H9 (cell line): ENCODE results near the gene PLK2. TPM values are rescaled to one million over a fixed set of nuclear protein-coding genes. Genes with fewer than 3 reads are reported as not detected.

Source experiments
- DNase-seq: peaks from one replicate; pipeline ENCODE4 v3.0.0-alpha.2; 2017
- H2AFZ ChIP-seq: one replicate; pipeline ENCODE4 v1.6.1; 2013; ENCODE audit warnings: mild to moderate bottlenecking, low read length, control low read depth, moderate library complexity
- H2AK5ac ChIP-seq: 2 replicates; pipeline ENCODE4 v1.6.1; 2013; ENCODE audit warnings: low read length, control low read depth, mixed read lengths; ENCODE audit not compliant: insufficient read length
- H2BK120ac ChIP-seq: one replicate; pipeline ENCODE4 v1.6.1; 2013; ENCODE audit warnings: low read depth, mild to moderate bottlenecking, low read length, control low read depth, inconsistent platforms; ENCODE audit not compliant: poor library complexity, severe bottlenecking
- H2BK12ac ChIP-seq: 2 replicates; pipeline ENCODE4 v1.6.1; 2013; ENCODE audit warnings: low read length, control low read depth, mixed read lengths, low read depth; ENCODE audit not compliant: insufficient read length
- H2BK15ac ChIP-seq: 2 replicates; pipeline ENCODE4 v1.6.1; 2013; ENCODE audit warnings: low read depth, low read length, control low read depth
- H2BK20ac ChIP-seq: one replicate; pipeline ENCODE4 v1.6.1; 2013; ENCODE audit warnings: low read depth, mild to moderate bottlenecking, low read length, control low read depth, inconsistent platforms; ENCODE audit not compliant: poor library complexity, severe bottlenecking
- H2BK5ac ChIP-seq: 2 replicates; pipeline ENCODE4 v1.6.1; 2013; ENCODE audit warnings: low read length, control low read depth, mixed read lengths; ENCODE audit not compliant: insufficient read length
- H3K14ac ChIP-seq: 2 replicates; pipeline ENCODE4 v1.6.1; 2013; ENCODE audit warnings: low read length, control low read depth; ENCODE audit not compliant: insufficient read depth
- H3K18ac ChIP-seq: 2 replicates; pipeline ENCODE4 v1.6.1; 2013; ENCODE audit warnings: low read depth, mild to moderate bottlenecking, mixed read lengths, low read length, control low read depth; ENCODE audit not compliant: insufficient read length
- H3K23ac ChIP-seq: 2 replicates; pipeline ENCODE4 v1.6.1; 2013; ENCODE audit warnings: low read length, control low read depth, mixed read lengths, low read depth; ENCODE audit not compliant: insufficient read length
- H3K23me2 ChIP-seq: 2 replicates; pipeline ENCODE4 v1.6.1; 2013; ENCODE audit warnings: low read depth, mild to moderate bottlenecking, mixed read lengths, low read length, control low read depth; ENCODE audit not compliant: insufficient read length, poor library complexity, severe bottlenecking
- H3K27ac ChIP-seq: 2 replicates; pipeline ENCODE4 v1.5.1; 2013; ENCODE audit warnings: low read length, control low read depth, mixed read lengths, low read depth; ENCODE audit not compliant: insufficient read length
- H3K27me3 ChIP-seq: 2 replicates; pipeline ENCODE4 v1.6.1; 2013; ENCODE audit warnings: low read length, control low read depth, inconsistent platforms; ENCODE audit not compliant: insufficient read depth
- H3K4ac ChIP-seq: 2 replicates; pipeline ENCODE4 v1.6.1; 2013; ENCODE audit warnings: low read depth, mild to moderate bottlenecking, control low read depth, inconsistent platforms, low read length, moderate library complexity
- H3K4me1 ChIP-seq: 2 replicates; pipeline ENCODE4 v1.6.1; 2013; ENCODE audit warnings: low read length, control low read depth, inconsistent platforms; ENCODE audit not compliant: insufficient read depth
- H3K4me2 ChIP-seq: 2 replicates; pipeline ENCODE4 v1.6.1; 2013; ENCODE audit warnings: low read length, control low read depth, mixed read lengths; ENCODE audit not compliant: insufficient read length, insufficient read depth
- H3K56ac ChIP-seq: 2 replicates; pipeline ENCODE4 v1.6.1; 2013; ENCODE audit warnings: low read depth, mild to moderate bottlenecking, mixed read lengths, low read length, control low read depth; ENCODE audit not compliant: insufficient read length
- H3K79me1 ChIP-seq: 2 replicates; pipeline ENCODE4 v1.6.1; 2013; ENCODE audit warnings: low read depth, mild to moderate bottlenecking, moderate library complexity, low read length, control low read depth, inconsistent platforms; ENCODE audit not compliant: insufficient read depth, poor library complexity, severe bottlenecking
- H3K79me2 ChIP-seq: 2 replicates; pipeline ENCODE4 v1.6.1; 2013; ENCODE audit warnings: low read length, control low read depth, inconsistent platforms; ENCODE audit not compliant: insufficient read depth
- H3K9ac ChIP-seq: 2 replicates; pipeline ENCODE4 v1.6.1; 2013; ENCODE audit warnings: low read length, control low read depth, mixed read lengths; ENCODE audit not compliant: insufficient read length; ENCODE audit errors: extremely low read depth
- H3K9me3 ChIP-seq: one replicate; pipeline ENCODE4 v1.6.1; 2013; ENCODE audit warnings: low read depth, low read length, inconsistent platforms; ENCODE audit not compliant: control insufficient read depth
- H3T11ph ChIP-seq: one replicate; pipeline ENCODE4 v1.6.1; 2013; ENCODE audit warnings: mild to moderate bottlenecking, low read length, control low read depth, inconsistent platforms
- H4K20me1 ChIP-seq: one replicate; pipeline ENCODE4 v1.6.1; 2013; ENCODE audit not compliant: control insufficient read depth, insufficient read length, insufficient read depth
- H4K5ac ChIP-seq: 2 replicates; pipeline ENCODE4 v1.6.1; 2013; ENCODE audit warnings: low read depth, mild to moderate bottlenecking, mixed read lengths, low read length, control low read depth; ENCODE audit not compliant: insufficient read length
- H4K8ac ChIP-seq: replicated peaks from 2 replicates; pipeline ENCODE4 v1.6.1; 2013; ENCODE audit warnings: low read length, control low read depth, mixed read lengths, low read depth; ENCODE audit not compliant: insufficient read length
- H4K91ac ChIP-seq: 2 replicates; pipeline ENCODE4 v1.6.1; 2013; ENCODE audit warnings: low read depth, mild to moderate bottlenecking, moderate library complexity, mixed read lengths, low read length, control low read depth; ENCODE audit not compliant: insufficient read length
- H3K27ac Mint-ChIP-seq, 3 experiments: 2 replicates in 2 of 3; 3 replicates in 1 of 3; pipeline ENCODE4 v1.8.0; 2020 to 2021; ENCODE audit warnings: mixed read lengths in 3 of 3, mild to moderate bottlenecking in 1 of 3, moderate library complexity in 1 of 3
- H3K27me3 Mint-ChIP-seq: 2 replicates; pipeline ENCODE4 v1.8.0; 2021; ENCODE audit warnings: low read depth, mild to moderate bottlenecking, moderate library complexity, mixed read lengths
- H3K36me3 Mint-ChIP-seq, 3 experiments: 2 replicates in 2 of 3; 3 replicates in 1 of 3; pipeline ENCODE4 v1.8.0; 2020 to 2021; ENCODE audit warnings: low read depth in 3 of 3, mixed read lengths in 3 of 3; ENCODE audit not compliant: insufficient read depth in 1 of 3
- H3K4me1 Mint-ChIP-seq, 2 experiments: 2 replicates each; pipeline ENCODE4 v1.8.0; 2020; ENCODE audit warnings: mixed read lengths in 2 of 2
- H3K4me3 Mint-ChIP-seq, 2 experiments: 2 replicates in 1 of 2; 3 replicates in 1 of 2; pipeline ENCODE4 v1.8.0; 2020 to 2021; ENCODE audit warnings: mild to moderate bottlenecking in 2 of 2, mixed read lengths in 2 of 2, moderate library complexity in 1 of 2
- H3K9me3 Mint-ChIP-seq, 2 experiments: 2 replicates in 1 of 2; 3 replicates in 1 of 2; pipeline ENCODE4 v1.8.0; 2020; ENCODE audit warnings: mild to moderate bottlenecking in 2 of 2, mixed read lengths in 2 of 2, moderate library complexity in 1 of 2
- CTCF ChIP-seq: fragments of 200-600 bp; sonication (generic); conservative IDR thresholded peaks from 3 replicates; pipeline ENCODE4 v1.8.0; 2021; ENCODE audit warnings: antibody characterized with exemption, mild to moderate bottlenecking
- WGBS: extraction: QIAGEN DNeasy Blood & Tissue Kit; methylation state at CpG from one replicate; pipeline ENCODE4 v1.1.7; 2013; ENCODE audit warnings: missing lambda C conversion rate, low lambda C conversion rate, mixed read lengths; ENCODE audit not compliant: insufficient read length; ENCODE audit errors: extremely low coverage; 5-methylcytosine and 5-hydroxymethylcytosine counted together
- total RNA-seq: library from RNA; stranded (reverse); gene quantifications from 2 replicates; pipeline ENCODE4 v1.2.1, GENCODE V29; 2021

The PLK2 gene
- total RNA-seq, 1 experiment from 2014 or later: 26.2 TPM

- Histone ChIP-seq H2BK15ac (no peak overlapping the region), H3K27me3 (no peaks in the 10 kb centered on the region), H3K79me2 (no peaks in the 10 kb centered on the region), H3K27ac (no peak overlapping the region), H4K91ac (no peak overlapping the region), H2AFZ (no peak overlapping the region), H3K23me2 (no peaks in the 10 kb centered on the region), H4K8ac (no peak overlapping the region), H2BK20ac (no peak overlapping the region), H3K4me1 (no peaks in the 10 kb centered on the region; the same call in 1 of the 2 replicates), H3K14ac (no peak overlapping the region), H3K9ac (no peak overlapping the region), H3K23ac (no peak overlapping the region), H4K20me1 (no peaks in the 10 kb centered on the region), H3T11ph (no peak overlapping the region), H3K4me2 (no peak overlapping the region), H3K18ac (no peak overlapping the region), H3K79me1 (no peaks in the 10 kb centered on the region), H2BK5ac (no peak overlapping the region), H3K4ac (no peak overlapping the region), H2BK12ac (no peak overlapping the region), H3K56ac (no peak overlapping the region), H3K9me3 (no peaks in the 10 kb centered on the region), H4K5ac (no peak overlapping the region), H2AK5ac (no peak overlapping the region), H2BK120ac (no peak overlapping the region)
- Mint-ChIP-seq H3K36me3 (peaks cover 0 to under 1% (median 0%) of the 10 kb centered on the region in 3 experiments; a peak in 1 of 7 replicates), H3K27ac (no peak overlapping the region; a peak in 1 of 7 replicates), H3K4me3 (no peak overlapping the region), H3K27me3 (no peaks in the 10 kb centered on the region), H3K4me1 (peaks cover 16 to 21% of the 10 kb centered on the region in 2 experiments), H3K9me3 (peaks cover 2% of the 10 kb centered on the region in 2 experiments; a peak in 2 of 5 replicates)
- DNase-seq: no peak
- WGBS: no CpG with 5 or more reads among the region's 4 CpGs
- TF ChIP-seq CTCF: no peak
Observed at GRCh38 chr5:58507715-58508114, 47.8 kb upstream of the PLK2 start.
